ENCODE results near the gene CYB561. TPM values are rescaled to one million over a fixed set of nuclear protein-coding genes. Genes with fewer than 3 reads are reported as not detected.
"Not testable (repeated sequence)": the region's sequence is repeated elsewhere in the genome, so short reads cannot be mapped to it uniquely, and the experiment has no call there.

The CYB561 gene
- total and polyA plus RNA-seq, 2 experiments from 2014 or later: 13.7 to 30.9 TPM

DNA sequence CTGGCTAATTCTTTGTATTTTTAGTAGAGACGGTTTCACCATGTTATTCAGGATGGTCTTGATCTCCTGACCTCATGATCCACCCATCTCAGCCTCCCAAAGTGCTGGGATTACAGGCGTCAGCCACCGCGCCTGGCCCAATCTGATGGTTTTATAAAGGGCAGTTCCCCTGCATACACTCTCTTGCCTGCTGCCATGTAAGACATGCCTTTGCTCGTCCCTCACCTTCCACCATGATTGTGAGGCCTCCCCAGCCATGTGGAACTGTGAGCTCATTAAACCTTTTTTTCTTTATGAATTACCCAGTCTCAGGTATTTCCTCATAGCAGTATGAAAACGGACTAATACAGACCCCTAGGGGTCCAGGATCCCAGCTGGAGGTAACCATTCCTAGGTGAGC is 22.0 kb upstream of the CYB561 start:
- H3K36me3 ChIP-seq (ENCODE audit: insufficient read depth); H3K4me1 Mint-ChIP-seq; H3K9me3 Mint-ChIP-seq; H3K4me3 ChIP-seq; ATAC-seq; H3K27me3 ChIP-seq (ENCODE audit: insufficient read depth); H3F3A ChIP-seq (replicated peaks; ENCODE audit: low read depth); H3K9me2 ChIP-seq (ENCODE audit: insufficient read depth); H3K4me2 ChIP-seq; H3K27me3 Mint-ChIP-seq (ENCODE audit: insufficient read depth, low read depth, poor library complexity); H3K27ac ChIP-seq (ENCODE audit: low read depth); H3K36me3 Mint-ChIP-seq (ENCODE audit: low read depth); H3K27ac Mint-ChIP-seq; H3K79me2 ChIP-seq (replicated peaks; ENCODE audit: insufficient read depth); H3K4me3 Mint-ChIP-seq; H2AFZ ChIP-seq; DNase-seq (ENCODE audit: low spot score); H3K4me1 ChIP-seq (ENCODE audit: insufficient read depth); H4K20me1 ChIP-seq (replicated peaks; ENCODE audit: insufficient read depth): not testable (repeated sequence)

DNA sequence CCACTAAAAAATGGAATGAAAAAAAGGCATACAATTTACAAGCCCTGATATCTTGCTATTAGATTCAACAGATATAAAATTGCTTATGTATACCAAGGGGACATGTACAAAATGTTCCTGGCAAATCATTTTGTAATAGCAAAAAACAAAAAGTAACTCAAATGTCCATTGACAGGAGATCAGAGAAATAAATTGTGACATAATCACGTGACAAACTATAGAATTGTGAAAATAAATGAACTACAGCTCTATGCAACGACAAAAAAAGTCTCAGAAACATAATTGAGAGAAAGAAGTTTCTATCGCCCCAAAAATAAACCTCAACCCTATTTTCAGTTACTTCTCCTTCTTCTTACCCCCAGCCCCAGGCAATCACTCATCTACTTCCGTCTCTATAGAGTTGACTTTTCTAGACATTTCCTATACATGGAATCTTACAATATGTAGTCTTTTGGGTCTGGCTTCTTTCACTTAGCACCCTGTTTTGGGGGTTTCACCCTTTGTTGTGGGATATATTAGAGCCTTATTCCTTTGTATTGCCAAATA is 18.7 kb upstream of the CYB561 start:
- Histone ChIP-seq H2AFZ (no peak overlapping the region), H4K20me1 (replicated peaks; ENCODE audit: insufficient read depth) (no peaks in the 10 kb centered on the region), H3K4me2 (no peak overlapping the region), H3K36me3 (ENCODE audit: insufficient read depth) (no peaks in the 10 kb centered on the region), H3K27ac (ENCODE audit: low read depth) (no peak overlapping the region), H3K9me2 (ENCODE audit: insufficient read depth) (no peaks in the 10 kb centered on the region), H3K79me2 (replicated peaks; ENCODE audit: insufficient read depth) (no peaks in the 10 kb centered on the region), H3K4me1 (ENCODE audit: insufficient read depth) (no peaks in the 10 kb centered on the region), H3F3A (replicated peaks; ENCODE audit: low read depth) (no peaks in the 10 kb centered on the region), H3K4me3 (no peak overlapping the region), H3K27me3 (ENCODE audit: insufficient read depth) (no peaks in the 10 kb centered on the region)
- peaks cover 6% of the 10 kb centered on the region for H3K27me3 Mint-ChIP-seq (ENCODE audit: insufficient read depth, low read depth, poor library complexity)
- H3K4me3 Mint-ChIP-seq: no peak overlapping the region
- H3K27ac Mint-ChIP-seq: no peak overlapping the region
- H3K36me3 Mint-ChIP-seq (ENCODE audit: low read depth): no peaks in the 10 kb centered on the region
- peaks cover 5% of the 10 kb centered on the region; the same call in 2 of the 3 replicates for H3K4me1 Mint-ChIP-seq
- no peaks in the 10 kb centered on the region for H3K9me3 Mint-ChIP-seq
- ATAC-seq (no peak), DNase-seq (ENCODE audit: low spot score) (no peak)
- no peak for TF ChIP-seq ZNF331 (CRISPR knock-in tag; IDR thresholded peaks at IDR 0.05; ENCODE audit: low read depth)
- TF ChIP-seq, protein P1, sequence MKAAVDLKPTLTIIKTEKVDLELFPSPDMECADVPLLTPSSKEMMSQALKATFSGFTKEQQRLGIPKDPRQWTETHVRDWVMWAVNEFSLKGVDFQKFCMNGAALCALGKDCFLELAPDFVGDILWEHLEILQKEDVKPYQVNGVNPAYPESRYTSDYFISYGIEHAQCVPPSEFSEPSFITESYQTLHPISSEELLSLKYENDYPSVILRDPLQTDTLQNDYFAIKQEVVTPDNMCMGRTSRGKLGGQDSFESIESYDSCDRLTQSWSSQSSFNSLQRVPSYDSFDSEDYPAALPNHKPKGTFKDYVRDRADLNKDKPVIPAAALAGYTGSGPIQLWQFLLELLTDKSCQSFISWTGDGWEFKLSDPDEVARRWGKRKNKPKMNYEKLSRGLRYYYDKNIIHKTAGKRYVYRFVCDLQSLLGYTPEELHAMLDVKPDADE (IDR thresholded peaks at IDR 0.05): no peak
- TF ChIP-seq EZH2phosphoT487 (IDR thresholded peaks at IDR 0.05; ENCODE audit: unreplicated experiment): no peak
- TF ChIP-seq, protein P2, sequence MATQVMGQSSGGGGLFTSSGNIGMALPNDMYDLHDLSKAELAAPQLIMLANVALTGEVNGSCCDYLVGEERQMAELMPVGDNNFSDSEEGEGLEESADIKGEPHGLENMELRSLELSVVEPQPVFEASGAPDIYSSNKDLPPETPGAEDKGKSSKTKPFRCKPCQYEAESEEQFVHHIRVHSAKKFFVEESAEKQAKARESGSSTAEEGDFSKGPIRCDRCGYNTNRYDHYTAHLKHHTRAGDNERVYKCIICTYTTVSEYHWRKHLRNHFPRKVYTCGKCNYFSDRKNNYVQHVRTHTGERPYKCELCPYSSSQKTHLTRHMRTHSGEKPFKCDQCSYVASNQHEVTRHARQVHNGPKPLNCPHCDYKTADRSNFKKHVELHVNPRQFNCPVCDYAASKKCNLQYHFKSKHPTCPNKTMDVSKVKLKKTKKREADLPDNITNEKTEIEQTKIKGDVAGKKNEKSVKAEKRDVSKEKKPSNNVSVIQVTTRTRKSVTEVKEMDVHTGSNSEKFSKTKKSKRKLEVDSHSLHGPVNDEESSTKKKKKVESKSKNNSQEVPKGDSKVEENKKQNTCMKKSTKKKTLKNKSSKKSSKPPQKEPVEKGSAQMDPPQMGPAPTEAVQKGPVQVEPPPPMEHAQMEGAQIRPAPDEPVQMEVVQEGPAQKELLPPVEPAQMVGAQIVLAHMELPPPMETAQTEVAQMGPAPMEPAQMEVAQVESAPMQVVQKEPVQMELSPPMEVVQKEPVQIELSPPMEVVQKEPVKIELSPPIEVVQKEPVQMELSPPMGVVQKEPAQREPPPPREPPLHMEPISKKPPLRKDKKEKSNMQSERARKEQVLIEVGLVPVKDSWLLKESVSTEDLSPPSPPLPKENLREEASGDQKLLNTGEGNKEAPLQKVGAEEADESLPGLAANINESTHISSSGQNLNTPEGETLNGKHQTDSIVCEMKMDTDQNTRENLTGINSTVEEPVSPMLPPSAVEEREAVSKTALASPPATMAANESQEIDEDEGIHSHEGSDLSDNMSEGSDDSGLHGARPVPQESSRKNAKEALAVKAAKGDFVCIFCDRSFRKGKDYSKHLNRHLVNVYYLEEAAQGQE (IDR thresholded peaks at IDR 0.05; ENCODE audit: unreplicated experiment): no peak
- TF ChIP-seq STAT1 (IDR thresholded peaks at IDR 0.05; ENCODE audit: unreplicated experiment): no peak
- TF ChIP-seq POLR2AphosphoS5 (IDR thresholded peaks at IDR 0.05; ENCODE audit: low read depth): no peak
- TF ChIP-seq, protein P3, sequence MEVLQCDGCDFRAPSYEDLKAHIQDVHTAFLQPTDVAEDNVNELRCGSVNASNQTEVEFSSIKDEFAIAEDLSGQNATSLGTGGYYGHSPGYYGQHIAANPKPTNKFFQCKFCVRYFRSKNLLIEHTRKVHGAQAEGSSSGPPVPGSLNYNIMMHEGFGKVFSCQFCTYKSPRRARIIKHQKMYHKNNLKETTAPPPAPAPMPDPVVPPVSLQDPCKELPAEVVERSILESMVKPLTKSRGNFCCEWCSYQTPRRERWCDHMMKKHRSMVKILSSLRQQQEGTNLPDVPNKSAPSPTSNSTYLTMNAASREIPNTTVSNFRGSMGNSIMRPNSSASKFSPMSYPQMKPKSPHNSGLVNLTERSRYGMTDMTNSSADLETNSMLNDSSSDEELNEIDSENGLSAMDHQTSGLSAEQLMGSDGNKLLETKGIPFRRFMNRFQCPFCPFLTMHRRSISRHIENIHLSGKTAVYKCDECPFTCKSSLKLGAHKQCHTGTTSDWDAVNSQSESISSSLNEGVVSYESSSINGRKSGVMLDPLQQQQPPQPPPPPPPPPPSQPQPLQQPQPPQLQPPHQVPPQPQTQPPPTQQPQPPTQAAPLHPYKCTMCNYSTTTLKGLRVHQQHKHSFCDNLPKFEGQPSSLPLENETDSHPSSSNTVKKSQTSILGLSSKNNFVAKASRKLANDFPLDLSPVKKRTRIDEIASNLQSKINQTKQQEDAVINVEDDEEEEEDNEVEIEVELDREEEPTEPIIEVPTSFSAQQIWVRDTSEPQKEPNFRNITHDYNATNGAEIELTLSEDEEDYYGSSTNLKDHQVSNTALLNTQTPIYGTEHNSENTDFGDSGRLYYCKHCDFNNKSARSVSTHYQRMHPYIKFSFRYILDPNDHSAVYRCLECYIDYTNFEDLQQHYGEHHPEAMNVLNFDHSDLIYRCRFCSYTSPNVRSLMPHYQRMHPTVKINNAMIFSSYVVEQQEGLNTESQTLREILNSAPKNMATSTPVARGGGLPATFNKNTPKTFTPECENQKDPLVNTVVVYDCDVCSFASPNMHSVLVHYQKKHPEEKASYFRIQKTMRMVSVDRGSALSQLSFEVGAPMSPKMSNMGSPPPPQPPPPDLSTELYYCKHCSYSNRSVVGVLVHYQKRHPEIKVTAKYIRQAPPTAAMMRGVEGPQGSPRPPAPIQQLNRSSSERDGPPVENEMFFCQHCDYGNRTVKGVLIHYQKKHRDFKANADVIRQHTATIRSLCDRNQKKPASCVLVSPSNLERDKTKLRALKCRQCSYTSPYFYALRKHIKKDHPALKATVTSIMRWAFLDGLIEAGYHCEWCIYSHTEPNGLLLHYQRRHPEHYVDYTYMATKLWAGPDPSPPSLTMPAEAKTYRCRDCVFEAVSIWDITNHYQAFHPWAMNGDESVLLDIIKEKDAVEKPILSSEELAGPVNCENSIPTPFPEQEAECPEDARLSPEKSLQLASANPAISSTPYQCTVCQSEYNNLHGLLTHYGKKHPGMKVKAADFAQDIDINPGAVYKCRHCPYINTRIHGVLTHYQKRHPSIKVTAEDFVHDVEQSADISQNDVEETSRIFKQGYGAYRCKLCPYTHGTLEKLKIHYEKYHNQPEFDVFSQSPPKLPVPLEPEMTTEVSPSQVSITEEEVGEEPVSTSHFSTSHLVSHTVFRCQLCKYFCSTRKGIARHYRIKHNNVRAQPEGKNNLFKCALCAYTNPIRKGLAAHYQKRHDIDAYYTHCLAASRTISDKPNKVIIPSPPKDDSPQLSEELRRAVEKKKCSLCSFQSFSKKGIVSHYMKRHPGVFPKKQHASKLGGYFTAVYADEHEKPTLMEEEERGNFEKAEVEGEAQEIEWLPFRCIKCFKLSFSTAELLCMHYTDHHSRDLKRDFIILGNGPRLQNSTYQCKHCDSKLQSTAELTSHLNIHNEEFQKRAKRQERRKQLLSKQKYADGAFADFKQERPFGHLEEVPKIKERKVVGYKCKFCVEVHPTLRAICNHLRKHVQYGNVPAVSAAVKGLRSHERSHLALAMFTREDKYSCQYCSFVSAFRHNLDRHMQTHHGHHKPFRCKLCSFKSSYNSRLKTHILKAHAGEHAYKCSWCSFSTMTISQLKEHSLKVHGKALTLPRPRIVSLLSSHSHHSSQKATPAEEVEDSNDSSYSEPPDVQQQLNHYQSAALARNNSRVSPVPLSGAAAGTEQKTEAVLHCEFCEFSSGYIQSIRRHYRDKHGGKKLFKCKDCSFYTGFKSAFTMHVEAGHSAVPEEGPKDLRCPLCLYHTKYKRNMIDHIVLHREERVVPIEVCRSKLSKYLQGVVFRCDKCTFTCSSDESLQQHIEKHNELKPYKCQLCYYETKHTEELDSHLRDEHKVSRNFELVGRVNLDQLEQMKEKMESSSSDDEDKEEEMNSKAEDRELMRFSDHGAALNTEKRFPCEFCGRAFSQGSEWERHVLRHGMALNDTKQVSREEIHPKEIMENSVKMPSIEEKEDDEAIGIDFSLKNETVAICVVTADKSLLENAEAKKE (CRISPR knock-in tag; IDR thresholded peaks at IDR 0.05): no peak
- TF ChIP-seq NANOG (IDR thresholded peaks at IDR 0.05; ENCODE audit: borderline replicate concordance): no peak
- TF ChIP-seq JUNB (IDR thresholded peaks at IDR 0.05; ENCODE audit: unreplicated experiment): no peak
- no peak for TF ChIP-seq EZH2 (IDR thresholded peaks at IDR 0.05; ENCODE audit: low read depth, unreplicated experiment)
- TF ChIP-seq ZNF114 (CRISPR knock-in tag; IDR thresholded peaks at IDR 0.05): no peak

Measured in GM23338 (cell line).